Stimulated activated CD4-positive, alpha-beta T cell treated with anti-CD3 and anti-CD28 coated beads, Interleukin-2, amount 100 ng/mL, for 4 hours (primary cell): ENCODE data around the gene GEMIN7.
"Not testable (repeated sequence)": the region's sequence is repeated elsewhere in the genome, so short reads cannot be mapped to it uniquely, and the experiment has no call there.

Experiments
- DNase-seq: peaks from one replicate; pipeline ENCODE4 v3.0.0-alpha.2; 2020; ENCODE audit warnings: low read depth

The GEMIN7 gene

DNA sequence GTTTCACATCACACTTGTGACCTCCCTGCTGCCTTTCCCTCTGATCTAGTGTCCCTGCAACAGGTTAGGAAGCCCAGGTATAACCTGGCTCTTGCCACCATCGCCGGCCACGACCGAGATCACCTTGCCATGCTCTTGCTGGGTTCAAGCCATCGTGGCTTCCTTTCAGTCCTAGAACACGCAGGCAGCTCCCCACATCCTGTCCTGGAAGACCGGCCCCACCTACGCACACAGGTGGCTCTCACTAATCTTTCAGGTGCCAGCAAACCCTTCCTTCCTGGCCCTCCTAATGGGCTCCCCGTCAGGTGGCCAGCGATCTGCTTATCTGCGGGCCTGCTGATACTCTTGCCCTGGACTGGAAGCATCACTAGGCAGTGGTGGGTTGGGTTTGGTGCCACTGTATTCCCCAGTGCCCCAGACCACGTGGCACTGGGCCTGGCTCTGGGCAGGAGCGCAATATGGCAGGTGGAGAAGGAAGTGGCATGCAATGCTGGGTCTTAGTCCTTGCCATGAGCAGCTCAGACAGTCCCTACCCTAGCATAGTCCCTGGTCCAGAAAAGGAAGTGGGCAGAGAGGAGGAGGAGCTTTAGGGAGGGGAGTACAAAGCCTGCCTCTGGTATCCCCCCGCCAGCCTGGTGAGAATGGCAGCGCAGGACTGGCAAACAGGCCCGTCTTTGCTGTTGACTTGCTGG, 25.7 kb downstream of the GEMIN7 start:
- no peak for DNase-seq

DNA sequence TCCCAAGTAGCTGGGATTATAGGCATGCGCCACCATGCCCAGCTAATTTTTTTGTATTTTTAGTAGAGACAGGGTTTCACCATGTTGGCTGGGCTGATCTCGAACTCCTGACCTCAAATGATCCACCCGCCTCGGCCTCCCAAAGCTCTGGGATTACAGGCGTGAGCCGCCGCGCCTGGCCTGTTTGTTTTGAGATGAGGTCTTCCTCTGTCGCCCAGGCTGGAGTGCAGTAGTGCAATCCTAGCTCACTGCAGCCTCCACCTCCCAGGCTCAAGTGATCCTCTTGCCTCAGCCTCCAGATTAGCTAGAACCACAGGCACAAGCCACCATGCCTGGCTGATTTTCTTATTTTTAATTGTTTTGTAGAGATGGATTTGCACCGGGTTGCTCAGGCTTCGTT, 27.3 kb downstream of the GEMIN7 start:
- not testable (repeated sequence) for DNase-seq

DNA sequence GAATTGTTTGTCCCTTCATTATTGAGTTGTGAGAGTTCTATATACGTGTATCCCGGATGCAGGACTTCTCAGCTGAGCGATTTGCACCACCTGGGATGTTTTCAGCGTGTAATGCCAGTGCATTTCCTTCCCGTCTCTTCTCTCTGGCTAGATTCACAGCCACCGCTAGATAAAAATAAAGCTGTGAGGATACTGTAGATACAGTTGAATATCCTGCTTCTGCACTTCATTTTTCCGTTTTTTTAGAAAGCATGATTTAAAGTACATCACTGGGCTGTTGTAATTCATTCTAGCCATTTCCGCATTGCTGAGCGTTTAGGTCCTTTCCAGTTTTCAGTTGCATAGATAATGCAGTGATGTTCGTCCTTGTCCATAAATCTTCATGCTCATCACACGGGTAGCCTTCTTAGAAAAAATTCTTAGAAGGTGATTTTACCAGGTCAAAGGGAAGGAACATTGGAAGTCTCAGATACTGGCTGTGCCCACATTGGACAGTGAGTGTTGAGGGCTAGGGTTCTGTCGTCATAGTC, 28.6 kb downstream of the GEMIN7 start:
- DNase-seq, result no peak

DNA sequence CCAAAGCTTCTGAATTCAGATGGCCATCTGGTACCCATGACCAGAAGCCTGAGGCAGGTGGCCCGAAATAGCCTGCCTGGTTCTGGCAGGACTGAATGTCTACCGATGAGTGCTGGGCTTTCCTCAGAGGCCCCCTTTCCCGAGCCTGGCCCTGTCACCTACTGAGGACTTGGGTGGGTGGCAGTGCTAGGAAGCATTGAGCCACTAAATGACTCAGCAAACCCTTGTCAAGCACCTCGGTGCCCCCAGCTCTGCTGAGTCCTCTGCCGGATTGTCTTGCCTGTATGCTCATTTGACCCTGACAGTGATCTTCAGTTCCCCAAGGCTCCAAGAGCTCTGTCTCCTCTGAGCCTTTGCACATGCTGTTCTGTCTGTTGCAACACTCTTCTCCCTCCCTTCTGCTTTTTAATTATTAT, 31.8 kb downstream of the GEMIN7 start:
- DNase-seq, result no peak

DNA sequence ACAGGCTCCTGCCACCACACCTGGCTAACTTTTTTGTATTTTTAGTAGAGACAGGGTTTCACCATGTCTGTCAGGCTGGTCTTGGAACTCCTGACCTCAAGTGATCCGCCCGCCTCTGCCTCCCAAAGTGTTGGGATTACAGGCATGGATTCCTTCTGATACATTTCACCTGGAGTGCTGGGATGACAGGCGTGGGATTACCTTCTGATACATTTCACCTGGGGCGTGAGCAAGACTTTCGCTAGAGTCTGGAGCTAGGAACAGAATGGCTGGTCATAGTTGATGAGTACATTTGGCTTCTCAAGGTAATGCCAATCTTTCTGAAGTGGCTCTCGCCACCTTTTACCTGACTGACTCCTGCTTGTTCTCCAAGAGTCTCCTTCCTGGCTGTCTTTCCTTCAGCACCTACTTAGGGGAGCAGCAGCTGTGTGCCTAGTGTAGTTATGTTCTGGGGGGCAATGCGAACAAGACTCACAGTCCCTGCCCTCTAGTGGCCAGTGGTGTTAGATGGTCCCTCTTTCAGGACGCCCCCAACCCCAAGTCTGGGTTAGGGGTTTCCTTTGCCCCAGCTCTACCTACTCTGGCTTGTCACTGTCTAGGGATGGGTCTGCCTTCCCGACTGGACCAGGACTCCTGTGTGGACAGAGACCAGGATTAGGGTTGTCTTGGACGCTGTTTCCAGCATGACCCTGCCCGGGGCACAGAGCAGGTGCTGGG, 33.2 kb downstream of the GEMIN7 start:
- DNase-seq, result no peak

DNA sequence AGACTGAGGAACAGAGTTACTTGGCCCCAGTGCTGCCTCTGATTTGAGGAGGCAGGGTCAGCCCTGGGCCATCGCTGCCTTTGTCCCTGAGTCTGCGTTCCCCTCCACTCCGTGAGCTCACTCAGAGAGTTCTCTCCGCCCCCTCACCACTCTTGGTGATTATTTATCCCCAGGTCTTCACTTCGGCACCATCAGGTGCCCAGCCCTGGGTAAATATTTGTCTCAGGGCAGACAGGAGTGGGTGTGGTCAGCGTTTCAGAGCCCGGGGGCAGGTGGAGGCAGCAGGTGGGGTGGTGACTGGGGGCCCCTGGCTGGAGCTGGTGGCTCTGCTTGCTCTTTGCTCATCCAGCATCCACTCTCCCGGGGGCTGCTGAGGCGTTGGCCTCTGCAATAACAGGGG, 34.6 kb downstream of the GEMIN7 start:
- no peak for DNase-seq

DNA sequence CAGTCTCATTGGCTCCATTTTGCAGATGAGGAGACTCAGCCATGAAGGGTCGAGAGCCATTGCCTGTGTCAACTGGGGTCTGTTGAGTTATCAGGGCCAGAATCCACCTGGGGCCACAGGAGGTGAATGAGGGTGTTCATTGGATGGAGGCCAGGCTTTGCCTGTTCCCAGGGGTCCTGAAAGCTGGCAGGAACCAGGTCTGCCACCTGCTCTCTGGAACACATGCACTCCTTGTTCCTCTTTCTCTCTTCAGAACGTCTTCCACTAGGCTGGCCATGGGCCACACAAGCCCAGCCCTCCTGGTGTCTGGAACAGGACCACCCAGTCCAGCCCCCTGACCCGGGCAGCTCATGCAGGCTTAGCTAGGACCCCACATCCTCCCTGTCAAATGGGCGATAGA, 35.1 kb downstream of the GEMIN7 start:
- DNase-seq, result no peak

DNA sequence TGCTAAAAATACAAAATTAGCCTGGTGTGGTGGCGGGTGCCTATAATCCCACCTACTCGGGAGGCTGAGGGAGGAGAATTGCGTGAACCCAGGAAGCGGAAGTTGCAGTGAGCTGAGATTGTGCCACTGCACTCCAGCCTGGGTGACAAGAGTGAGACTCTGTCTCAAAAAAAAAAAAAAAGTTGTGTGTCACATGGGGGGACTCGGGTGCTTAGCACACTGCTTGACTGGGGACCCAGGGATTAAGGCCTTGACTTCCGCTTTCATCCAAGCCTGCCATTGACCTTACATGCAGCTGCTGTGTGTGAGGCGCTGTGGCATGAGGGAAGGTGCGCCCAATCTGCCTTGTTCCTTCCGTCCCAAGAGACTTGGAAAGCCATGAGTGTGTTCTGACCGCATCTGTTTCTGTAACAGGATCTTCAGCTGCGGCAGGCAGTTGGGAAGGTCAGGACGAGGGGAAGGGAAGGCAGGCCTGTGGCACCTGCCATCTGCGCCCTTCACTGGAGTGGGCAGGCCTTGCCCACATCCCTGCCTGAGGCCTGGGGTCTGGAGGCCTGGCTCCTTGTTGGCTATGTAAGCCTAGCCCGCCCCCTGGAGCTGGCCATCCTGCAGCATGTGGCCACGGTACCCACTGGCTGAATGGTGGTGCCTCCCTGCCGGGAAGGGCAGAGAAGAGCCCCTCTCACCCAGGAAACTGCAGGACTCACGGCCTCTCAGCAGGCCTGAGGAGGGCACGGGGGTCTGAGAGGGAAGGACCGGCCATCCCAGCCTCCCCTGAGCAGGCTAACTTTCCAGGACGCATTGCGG, 37.0 kb downstream of the GEMIN7 start:
- no peak for DNase-seq

DNA sequence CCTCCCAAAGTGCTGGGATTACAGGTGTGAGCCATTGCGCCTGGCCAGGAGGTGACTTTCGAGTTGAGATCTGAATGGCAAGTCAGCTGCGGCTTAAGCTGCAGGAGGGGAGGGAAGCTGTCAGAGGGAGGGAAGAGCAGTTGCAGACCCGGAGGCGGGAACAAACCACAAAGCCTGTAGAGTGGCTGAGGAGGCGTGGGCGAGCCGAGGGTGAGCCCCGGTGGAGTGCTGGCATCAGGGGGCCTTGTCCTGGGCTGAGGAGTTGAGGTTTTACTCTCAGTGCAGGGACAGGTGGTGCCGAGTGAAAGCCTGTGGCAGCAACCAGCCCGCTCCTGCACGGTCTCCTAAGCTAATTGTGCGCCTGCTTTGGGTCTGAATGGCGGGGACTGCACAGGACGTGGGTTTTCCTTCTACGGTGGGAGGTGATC, 38.1 kb downstream of the GEMIN7 start:
- DNase-seq, result peak; percentile 56

DNA sequence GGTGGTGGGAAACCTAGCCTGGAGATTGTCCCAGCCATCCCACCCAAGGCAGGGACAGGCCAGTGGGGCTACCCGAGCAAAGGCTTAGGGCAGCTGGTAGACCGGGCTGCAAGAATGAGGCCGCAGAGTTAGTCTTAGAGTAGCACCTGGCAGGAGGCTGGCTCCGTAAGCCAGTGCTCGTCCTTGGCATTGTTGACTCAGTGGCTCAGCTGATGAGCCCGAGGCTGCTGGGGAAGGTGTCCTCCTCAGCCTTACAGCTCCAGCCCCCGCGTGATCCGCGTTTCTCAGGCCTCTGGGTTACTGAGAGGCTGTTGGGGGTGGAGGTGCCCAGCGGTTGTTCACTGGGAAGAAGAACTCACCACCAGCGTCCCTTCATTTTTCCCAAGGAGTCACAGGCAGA, 38.6 kb downstream of the GEMIN7 start:
- no peak for DNase-seq

DNA sequence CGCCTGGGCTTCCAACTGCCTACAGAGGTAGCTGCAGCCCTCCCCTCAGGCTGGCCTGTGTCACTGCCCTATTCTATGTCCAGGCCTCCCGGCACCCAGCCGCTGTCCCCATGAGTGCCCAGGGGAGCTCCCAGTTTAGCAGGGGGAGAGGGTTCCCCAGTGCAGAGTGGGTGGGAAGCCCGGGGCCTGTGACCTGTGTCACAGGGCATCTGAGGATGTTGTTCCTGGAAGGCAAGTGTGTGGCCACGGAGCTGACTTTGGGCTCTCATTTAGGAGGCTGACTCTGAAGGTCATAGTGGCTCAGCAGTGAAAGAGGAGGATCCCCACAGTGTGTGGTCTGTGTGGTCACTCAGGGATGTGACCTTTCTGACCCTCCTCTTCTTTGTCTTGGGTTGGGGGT, 39.0 kb downstream of the GEMIN7 start:
- no peak for DNase-seq

DNA sequence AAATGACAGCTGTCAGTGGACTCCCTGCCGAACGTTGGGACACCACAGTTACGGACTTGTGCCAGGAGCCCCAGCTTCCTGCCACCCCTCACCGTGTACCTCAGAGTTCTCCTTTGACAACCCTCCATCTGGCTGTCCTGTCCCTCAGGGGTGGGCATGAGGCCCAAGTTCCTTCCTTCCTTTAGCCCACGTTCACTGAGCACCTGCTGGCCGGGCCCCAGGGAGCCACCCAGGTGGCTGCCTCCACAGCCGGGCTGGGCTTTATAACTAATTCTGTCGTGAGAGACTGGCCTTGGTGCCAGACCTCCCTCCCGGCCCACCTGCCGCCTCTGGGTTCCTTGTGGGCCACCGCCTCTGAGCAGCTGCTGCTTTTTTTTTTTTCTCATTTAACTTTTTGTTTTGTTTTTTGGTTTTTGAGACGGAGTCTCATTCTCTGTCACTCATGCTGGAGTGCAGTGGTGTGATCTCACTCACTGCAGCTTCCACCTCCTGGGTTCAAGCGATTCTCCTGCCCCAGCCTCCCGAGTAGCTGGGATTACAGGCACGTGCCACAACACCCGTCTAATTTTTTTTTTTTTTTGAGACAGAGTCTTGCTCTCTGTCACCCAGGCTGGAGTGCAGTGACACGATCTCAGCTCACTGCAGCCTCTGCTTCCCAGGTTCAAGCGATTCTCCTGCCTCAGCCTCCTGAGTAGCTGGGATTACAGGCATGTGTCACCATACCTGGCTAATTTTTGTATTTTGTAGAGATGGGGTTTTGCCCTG, 39.7 kb downstream of the GEMIN7 start:
- not testable (repeated sequence) for DNase-seq

DNA sequence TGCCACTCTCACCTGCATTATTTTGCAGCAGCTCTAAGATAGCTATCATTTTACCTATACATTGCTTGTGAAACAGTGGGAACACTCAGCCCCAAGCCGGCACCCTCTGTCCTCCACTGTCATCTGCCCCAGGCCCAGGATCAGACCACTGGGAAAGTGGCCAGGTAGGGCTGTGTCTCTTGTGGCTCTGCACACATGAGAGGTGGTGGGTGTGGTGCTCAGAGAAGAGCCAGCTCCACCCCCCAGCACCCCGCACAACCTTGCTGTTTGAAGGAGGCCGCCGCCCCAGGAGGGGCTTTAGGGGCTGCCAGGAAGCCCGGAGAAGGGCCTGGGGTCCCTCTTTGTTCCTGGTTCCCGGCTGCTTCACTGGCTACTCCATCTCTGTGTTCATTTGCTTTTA, 40.5 kb downstream of the GEMIN7 start:
- DNase-seq, result no peak

DNA sequence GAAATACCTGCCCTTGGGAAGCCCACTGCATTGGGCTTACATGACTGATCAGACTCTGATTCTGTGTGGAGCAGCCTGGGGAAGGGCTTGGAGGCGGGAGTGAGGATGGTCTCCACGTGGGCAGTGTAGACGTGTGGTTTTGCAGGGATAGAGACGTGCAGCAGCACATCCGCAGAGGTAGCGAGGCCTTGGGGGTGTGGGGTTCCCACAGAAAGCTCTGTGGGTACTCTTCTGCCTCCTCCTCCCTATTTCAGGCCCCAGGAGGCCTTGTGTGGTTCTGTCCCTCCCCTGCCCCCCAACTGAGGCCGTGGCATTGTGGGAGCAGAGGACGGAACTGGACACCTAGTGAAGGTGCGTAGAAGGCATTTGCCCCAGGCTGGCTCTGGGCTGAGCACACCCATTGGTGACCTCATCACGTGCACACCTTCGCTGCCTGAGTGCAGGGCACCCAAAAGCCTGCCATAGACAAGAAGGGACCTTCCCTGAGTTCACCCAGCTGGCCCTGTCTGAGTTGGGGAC, 42.8 kb downstream of the GEMIN7 start:
- DNase-seq, result no peak

DNA sequence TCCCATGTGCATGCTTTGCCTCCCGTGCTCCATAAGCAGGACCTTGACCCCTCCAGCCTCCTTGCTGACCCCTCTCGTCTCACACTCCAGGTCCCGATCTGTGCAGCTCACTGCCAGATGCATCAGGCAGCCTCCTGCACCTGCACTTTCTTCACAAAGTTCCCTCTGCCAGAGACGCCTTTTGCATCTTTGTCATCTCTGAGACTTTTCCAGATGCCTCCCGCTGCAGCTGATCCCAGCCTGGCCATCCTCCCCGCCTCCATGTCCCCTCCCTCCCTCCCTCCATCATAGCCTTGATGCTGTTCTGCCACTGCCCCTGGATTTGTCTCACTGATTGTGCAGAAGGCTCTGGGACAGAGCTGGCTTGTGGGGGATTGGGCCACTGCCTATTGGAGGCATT, 43.8 kb downstream of the GEMIN7 start:
- no peak for DNase-seq

DNA sequence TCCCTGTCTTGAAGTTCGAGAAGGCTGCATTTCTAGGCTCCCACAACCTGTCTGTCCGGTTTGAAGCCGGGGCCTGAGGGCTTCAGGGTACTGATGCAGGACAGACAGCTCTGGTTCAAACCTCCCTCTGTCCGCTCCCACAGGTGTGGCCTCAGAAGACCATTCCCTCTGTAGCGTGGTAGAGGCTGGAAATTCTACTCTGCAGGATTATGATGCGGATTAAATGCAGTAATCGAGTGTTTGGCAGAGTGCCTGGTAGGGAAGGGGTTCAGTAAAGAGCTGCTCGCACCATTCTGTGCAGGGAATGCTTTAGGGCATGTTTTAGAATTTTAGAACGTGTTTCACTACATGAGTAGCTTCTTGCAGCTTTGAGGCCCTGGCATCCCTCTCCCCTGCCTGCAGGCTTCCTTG, 44.4 kb downstream of the GEMIN7 start:
- DNase-seq, result no peak

DNA sequence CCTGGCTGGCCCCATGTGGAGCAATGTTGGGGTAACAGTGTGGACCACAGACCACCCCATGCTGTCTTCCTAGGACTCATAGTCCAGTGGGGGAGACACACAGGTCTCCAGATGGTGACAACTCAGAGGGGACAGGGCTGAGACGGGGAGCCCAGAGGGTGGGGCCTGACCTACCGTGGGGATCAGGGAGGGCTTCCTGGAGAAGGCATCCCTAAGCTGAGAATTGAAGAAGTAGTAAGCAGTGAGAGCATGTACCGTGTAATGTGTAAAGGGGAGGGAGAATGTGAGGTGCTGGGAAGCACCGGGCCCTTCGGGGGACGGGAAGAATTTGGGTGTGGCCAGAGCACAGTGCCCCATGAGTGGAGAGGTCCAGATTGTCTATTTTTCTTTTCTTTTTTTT, 45.0 kb downstream of the GEMIN7 start:
- DNase-seq, result no peak

DNA sequence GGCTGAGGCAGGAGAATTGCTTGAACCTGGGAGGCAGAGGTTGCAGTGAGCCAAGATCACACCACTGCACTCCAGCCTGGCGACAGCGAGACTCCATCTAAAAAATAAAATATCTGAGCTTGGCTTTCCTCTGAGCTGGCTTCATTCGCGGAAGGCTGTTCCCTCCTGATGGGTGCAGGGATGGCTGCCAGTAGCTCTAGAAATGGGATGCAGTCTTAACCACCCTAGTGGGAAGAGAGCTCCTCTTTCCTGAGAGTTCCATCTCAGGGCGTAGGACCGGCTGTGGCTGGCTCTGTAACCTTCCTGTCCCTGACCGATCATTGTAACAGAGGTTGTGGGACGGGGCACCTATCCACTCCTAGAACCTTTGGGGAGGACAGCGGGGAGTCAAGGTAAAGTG, 46.3 kb downstream of the GEMIN7 start:
- no peak for DNase-seq

DNA sequence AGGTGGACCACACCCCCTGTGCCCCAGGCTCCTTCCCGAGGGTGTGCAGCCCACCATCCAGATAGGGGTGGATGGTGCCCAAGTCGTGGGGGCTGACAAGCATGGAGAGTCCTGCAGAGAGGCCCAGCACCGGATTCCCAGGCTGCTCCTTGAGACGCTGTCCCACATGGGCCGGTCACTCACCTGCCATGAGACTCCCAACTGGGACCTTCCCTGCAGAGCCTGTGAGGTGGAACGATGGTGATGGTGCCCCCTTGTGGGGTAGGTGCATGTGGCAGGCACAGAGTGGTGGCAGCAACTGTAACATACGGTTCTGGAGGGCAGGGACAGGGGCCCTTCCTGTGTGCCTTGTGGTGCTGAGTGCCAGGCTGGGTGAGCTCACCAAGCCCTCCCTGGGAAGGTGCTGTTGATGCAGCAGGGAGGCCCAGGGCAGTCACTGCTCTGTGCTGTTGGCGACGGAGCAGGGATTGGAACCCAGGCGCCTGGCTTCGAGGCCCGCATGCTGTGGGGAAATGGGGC, 47.0 kb downstream of the GEMIN7 start:
- peak; percentile 52 for DNase-seq

DNA sequence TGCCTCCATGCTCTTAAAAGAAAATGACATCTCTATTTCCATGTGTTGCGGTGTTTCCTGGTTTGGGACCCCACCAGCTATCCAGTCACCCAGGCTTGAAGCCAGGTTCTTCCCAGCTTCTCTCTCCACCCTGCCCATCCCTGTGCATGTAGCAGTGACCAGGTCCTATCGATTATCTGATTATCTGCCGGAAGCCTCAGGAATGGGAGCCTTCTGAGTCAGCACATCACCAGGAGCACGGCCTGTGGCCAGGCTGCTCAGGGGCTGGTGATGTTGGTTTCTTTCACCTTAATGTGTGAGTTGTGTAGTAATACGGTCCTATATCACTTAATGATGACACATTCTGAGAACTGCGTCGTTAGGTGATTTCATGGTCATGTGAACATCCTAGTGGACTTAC, 47.6 kb downstream of the GEMIN7 start:
- DNase-seq, result no peak

DNA sequence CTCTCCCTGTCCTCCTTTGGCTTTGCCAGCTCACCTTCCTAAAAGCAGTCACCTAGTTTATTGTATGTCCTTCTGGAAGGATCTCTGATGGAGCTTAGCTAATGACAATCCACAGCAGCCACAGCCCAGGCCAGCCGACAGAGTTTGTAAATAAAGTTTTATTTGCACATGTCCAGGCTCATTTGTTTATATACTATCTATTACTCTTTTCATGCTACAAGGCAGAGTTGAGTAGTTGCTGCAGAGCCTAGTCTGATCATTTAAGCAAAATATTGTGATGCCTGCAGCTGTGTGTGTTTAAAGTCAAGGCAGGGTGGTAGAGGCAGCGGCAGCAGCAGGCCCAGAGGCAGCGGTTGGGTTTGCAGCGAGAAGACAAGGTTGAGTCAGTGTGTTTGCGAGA, 49.1 kb downstream of the GEMIN7 start:
- DNase-seq, result no peak

DNA sequence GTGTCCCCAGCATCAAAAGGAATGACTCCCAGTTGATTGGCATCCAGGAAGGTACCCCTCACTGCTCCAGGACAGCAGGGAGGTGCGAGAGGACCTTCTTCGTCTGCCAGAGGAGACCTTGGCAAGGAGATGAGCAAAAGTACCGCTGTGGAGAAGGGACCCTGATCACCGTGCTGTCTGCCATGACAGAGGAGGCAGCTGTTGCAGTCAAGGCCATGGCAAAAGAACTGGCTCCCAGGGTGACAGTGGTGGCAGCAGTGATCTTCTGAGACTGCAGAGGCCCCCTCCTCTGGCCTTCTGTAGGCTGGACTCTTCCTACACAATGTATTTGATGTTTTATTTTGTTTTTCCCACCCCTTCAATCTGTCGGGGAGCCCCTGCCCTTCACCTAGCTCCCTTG, 49.7 kb downstream of the GEMIN7 start:
- DNase-seq, result no peak
